Fibroblast of skin of right biceps (primary cell): ENCODE measurements around the gene GREB1L.
"Not testable (repeated sequence)": the region's sequence is repeated elsewhere in the genome, so short reads cannot be mapped to it uniquely, and the experiment has no call there.

ENCODE experiments used
- DNase-seq: peaks from one replicate; pipeline ENCODE4 v3.0.0-alpha.2; 2013

The GREB1L gene

GRCh38 chr18:21265971-21266673 lies 24.1 kb downstream of the GREB1L start:
- no peak for DNase-seq

GRCh38 chr18:21267400-21267799 lies 25.4 kb downstream of the GREB1L start:
- DNase-seq: no peak

GRCh38 chr18:21269349-21269748 lies 27.3 kb downstream of the GREB1L start:
- no peak for DNase-seq

GRCh38 chr18:21270453-21270852 lies 28.4 kb downstream of the GREB1L start:
- DNase-seq: no peak

GRCh38 chr18:21272016-21272579 lies 30.1 kb downstream of the GREB1L start:
- DNase-seq: no peak

GRCh38 chr18:21273568-21273967 lies 31.5 kb downstream of the GREB1L start:
- DNase-seq: no peak

- no peak for DNase-seq
Measured at GRCh38 chr18:21275645-21276044, 33.6 kb downstream of the GREB1L start.

GRCh38 chr18:21277578-21277977 lies 35.5 kb downstream of the GREB1L start:
- DNase-seq: no peak

- DNase-seq: not testable (repeated sequence)
Measured at GRCh38 chr18:21278218-21278617, 36.2 kb downstream of the GREB1L start.

GRCh38 chr18:21281603-21282002 lies 39.6 kb downstream of the GREB1L start:
- no peak for DNase-seq

GRCh38 chr18:21284540-21284939 lies 42.5 kb downstream of the GREB1L start:
- no peak for DNase-seq

GRCh38 chr18:21289827-21290226 lies 47.8 kb downstream of the GREB1L start:
- no peak for DNase-seq

GRCh38 chr18:21291106-21291505 lies 49.1 kb downstream of the GREB1L start:
- no peak for DNase-seq

GRCh38 chr18:21293479-21293878 lies 51.4 kb downstream of the GREB1L start:
- no peak for DNase-seq

- DNase-seq: no peak
Measured at GRCh38 chr18:21295101-21295500, 53.1 kb downstream of the GREB1L start.

- no peak for DNase-seq
Measured at GRCh38 chr18:21296045-21296444, 54.0 kb downstream of the GREB1L start.

GRCh38 chr18:21298351-21298750 lies 56.3 kb downstream of the GREB1L start:
- no peak for DNase-seq

GRCh38 chr18:21300035-21300907 lies 58.2 kb downstream of the GREB1L start:
- DNase-seq: no peak

- no peak for DNase-seq
Measured at GRCh38 chr18:21300908-21301200, 58.8 kb downstream of the GREB1L start.

GRCh38 chr18:21303445-21303844 lies 61.4 kb downstream of the GREB1L start:
- DNase-seq: no peak

GRCh38 chr18:21303895-21304294 lies 61.9 kb downstream of the GREB1L start:
- no peak for DNase-seq

- DNase-seq: no peak
Measured at GRCh38 chr18:21305621-21306020, 63.6 kb downstream of the GREB1L start.

GRCh38 chr18:21306368-21306767 lies 64.3 kb downstream of the GREB1L start:
- DNase-seq: no peak

GRCh38 chr18:21307578-21307977 lies 65.5 kb downstream of the GREB1L start:
- no peak for DNase-seq
